ENCODE results near the gene METRN.

- no peak for TF ChIP-seq TAF1 (IDR thresholded peaks at IDR 0.05; ENCODE audit: borderline replicate concordance, low read depth, low read length)
- no peak for TF ChIP-seq POLR2A (IDR thresholded peaks at IDR 0.05; ENCODE audit: low read depth, low read length)
Measured at GRCh38 chr16:728890-729744, 14.2 kb downstream of the METRN start.

All from GM12892 (cell line).